ENCODE results near the gene SLC8A3.

- TF ChIP-seq POLR2A (IDR thresholded peaks at IDR 0.05) (no peak), CTCF (IDR thresholded peaks at IDR 0.05) (no peak)
Observed at GRCh38 chr14:70181276-70181675, 7.5 kb downstream of the SLC8A3 start.
